MCF 10A (cell line): Measurements from ENCODE around the gene HSFX1. TPM values are rescaled to one million over a fixed set of nuclear protein-coding genes. Genes with fewer than 3 reads are reported as not detected.
"Not testable (repeated sequence)": the region's sequence is repeated elsewhere in the genome, so short reads cannot be mapped to it uniquely, and the experiment has no call there.

ENCODE experiments used
- BruUV-seq: library from RNA; stranded (reverse); fragments of 400-500 nt; replicated peaks from 2 replicates; lab custom pipeline; 2021; lab: Mats Ljungman, UMichigan
- CTCF ChIA-PET: fragments of 300-600 bp; sonication (Branson Sonifier 250); formaldehyde crosslinking; extraction: SDS; loops from one replicate; lab custom pipeline; 2021; ENCODE audit warnings: antibody characterized with exemption, inconsistent platforms; lab: Yijun Ruan, JAX
- POLR2A ChIA-PET: fragments of 300-600, 350-650 bp; sonication (Branson Sonifier 250); formaldehyde crosslinking; extraction: SDS; loops from one replicate; lab custom pipeline; 2020; ENCODE audit warnings: antibody characterized with exemption, inconsistent platforms; lab: Yijun Ruan, JAX
- DNase-seq: peaks from one replicate; pipeline ENCODE4 v3.0.0-alpha.2; 2018; ENCODE audit not compliant: unreplicated experiment
- H3K27ac Mint-ChIP-seq: one replicate; pipeline ENCODE4 v1.8.0; 2022; ENCODE audit warnings: mild to moderate bottlenecking, low read depth, mixed read lengths; ENCODE audit not compliant: unreplicated experiment
- H3K27me3 Mint-ChIP-seq: one replicate; pipeline ENCODE4 v1.8.0; 2022; ENCODE audit warnings: mixed read lengths; ENCODE audit not compliant: insufficient read depth, unreplicated experiment
- H3K36me3 Mint-ChIP-seq: one replicate; pipeline ENCODE4 v1.8.0; 2022; ENCODE audit warnings: mild to moderate bottlenecking, moderate library complexity, mixed read lengths; ENCODE audit not compliant: insufficient read depth, unreplicated experiment
- H3K4me1 Mint-ChIP-seq: one replicate; pipeline ENCODE4 v1.8.0; 2022; ENCODE audit warnings: mixed read lengths; ENCODE audit not compliant: insufficient read depth, unreplicated experiment
- H3K4me3 Mint-ChIP-seq: one replicate; pipeline ENCODE4 v1.8.0; 2022; ENCODE audit warnings: mild to moderate bottlenecking, moderate library complexity, mixed read lengths; ENCODE audit not compliant: unreplicated experiment
- H3K9me3 Mint-ChIP-seq: one replicate; pipeline ENCODE4 v1.8.0; 2022; ENCODE audit warnings: mixed read lengths; ENCODE audit not compliant: unreplicated experiment
- intact Hi-C: fragments of 100-400 bp; cut with micrococcal nuclease; formaldehyde crosslinking; loops from 2 replicates; pipeline ENCODE4 v1.14.1; 2022
- total RNA-seq: library from RNA; stranded (reverse); gene quantifications from 2 replicates; pipeline ENCODE4 v1.2.3, GENCODE V29; 2022
- TF ChIP-seq, protein P1 (sequence below): fragments of 200-600 bp; IDR thresholded peaks from one replicate; pipeline ENCODE4 v1.8.0; 2022; ENCODE audit warnings: antibody characterized with exemption, mild to moderate bottlenecking; ENCODE audit not compliant: unreplicated experiment

HSFX1 gene
- total RNA-seq, 1 experiment from 2014 or later = not detected

GRCh38 chrX:149762696-149763614, 10.9 kb upstream of the HSFX1 start:
- no peak overlapping the region for H3K27ac Mint-ChIP-seq
- H3K27me3 Mint-ChIP-seq = no peaks in the 10 kb centered on the region
- no peak for DNase-seq
- ChIA-PET POLR2A (no interaction called here), CTCF (no interaction called here)
- no peak overlapping the region for H3K4me3 Mint-ChIP-seq
- BruUV-seq = no TSS peak
- no peaks in the 10 kb centered on the region for H3K4me1 Mint-ChIP-seq
- H3K36me3 Mint-ChIP-seq = no peaks in the 10 kb centered on the region
- TF ChIP-seq, protein P1, sequence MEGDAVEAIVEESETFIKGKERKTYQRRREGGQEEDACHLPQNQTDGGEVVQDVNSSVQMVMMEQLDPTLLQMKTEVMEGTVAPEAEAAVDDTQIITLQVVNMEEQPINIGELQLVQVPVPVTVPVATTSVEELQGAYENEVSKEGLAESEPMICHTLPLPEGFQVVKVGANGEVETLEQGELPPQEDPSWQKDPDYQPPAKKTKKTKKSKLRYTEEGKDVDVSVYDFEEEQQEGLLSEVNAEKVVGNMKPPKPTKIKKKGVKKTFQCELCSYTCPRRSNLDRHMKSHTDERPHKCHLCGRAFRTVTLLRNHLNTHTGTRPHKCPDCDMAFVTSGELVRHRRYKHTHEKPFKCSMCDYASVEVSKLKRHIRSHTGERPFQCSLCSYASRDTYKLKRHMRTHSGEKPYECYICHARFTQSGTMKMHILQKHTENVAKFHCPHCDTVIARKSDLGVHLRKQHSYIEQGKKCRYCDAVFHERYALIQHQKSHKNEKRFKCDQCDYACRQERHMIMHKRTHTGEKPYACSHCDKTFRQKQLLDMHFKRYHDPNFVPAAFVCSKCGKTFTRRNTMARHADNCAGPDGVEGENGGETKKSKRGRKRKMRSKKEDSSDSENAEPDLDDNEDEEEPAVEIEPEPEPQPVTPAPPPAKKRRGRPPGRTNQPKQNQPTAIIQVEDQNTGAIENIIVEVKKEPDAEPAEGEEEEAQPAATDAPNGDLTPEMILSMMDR = no peak
- intact Hi-C loops = no loop called here
- H3K9me3 Mint-ChIP-seq = no peaks in the 10 kb centered on the region

GRCh38 chrX:149770344-149770743, 3.5 kb upstream of the HSFX1 start:
- intact Hi-C loops, BruUV-seq: not testable (repeated sequence)

GRCh38 chrX:149773026-149773425, 842 bp upstream of the HSFX1 start:
- DNase-seq, CTCF ChIA-PET, H3K4me3 Mint-ChIP-seq, H3K9me3 Mint-ChIP-seq, intact Hi-C loops, H3K4me1 Mint-ChIP-seq, H3K27ac Mint-ChIP-seq, POLR2A ChIA-PET, H3K36me3 Mint-ChIP-seq, H3K27me3 Mint-ChIP-seq, BruUV-seq: not testable (repeated sequence)

More at GRCh38 chrX:149770344-149770743, 3.5 kb upstream of the HSFX1 start:
- POLR2A ChIA-PET, H3K36me3 Mint-ChIP-seq, CTCF ChIA-PET, H3K9me3 Mint-ChIP-seq, DNase-seq, H3K4me1 Mint-ChIP-seq, H3K27me3 Mint-ChIP-seq, H3K27ac Mint-ChIP-seq, H3K4me3 Mint-ChIP-seq: not testable (repeated sequence)

DNA sequence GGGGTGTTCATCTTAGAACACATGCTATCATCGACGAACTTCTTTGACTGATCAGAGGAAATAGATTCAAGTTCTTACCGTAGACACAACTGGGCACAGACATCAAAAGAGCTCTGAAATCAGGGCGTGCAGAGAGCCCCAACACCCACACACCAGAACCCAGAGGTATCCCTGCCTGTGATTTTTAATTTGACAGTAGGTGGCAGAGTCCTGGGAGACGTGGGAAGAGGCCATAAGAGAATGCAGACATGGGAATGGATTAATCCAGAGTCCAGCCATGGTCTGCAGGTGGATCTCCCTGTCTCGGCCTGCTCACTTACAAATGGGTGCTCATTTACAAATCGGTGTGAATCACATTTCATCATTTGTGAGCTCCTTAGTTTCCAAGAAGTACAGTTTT, 4.1 kb downstream of the HSFX1 start:
- H3K27ac Mint-ChIP-seq, BruUV-seq, DNase-seq, H3K4me1 Mint-ChIP-seq, H3K4me3 Mint-ChIP-seq, POLR2A ChIA-PET, H3K27me3 Mint-ChIP-seq, CTCF ChIA-PET, H3K9me3 Mint-ChIP-seq, intact Hi-C loops, H3K36me3 Mint-ChIP-seq: not testable (repeated sequence)

DNA sequence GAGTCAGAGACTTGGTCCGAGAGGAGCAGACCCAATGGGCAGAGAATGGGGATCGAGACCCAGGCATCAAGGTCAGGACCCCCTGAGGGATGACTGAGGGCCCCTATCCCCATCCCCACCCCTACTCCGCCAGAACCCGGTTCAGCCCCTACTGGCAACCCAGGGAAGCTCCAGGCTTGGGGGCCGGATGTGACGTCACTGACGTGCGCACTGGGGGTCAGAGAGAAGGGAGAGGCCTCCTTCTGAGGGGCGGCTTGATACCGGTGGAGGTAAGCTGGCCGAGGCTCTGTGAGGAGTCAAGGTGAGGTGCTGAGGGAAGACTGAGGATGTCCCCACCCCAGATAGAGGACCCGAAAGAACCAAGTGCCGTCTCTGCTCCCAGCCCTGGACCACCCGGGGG, 7.9 kb downstream of the HSFX1 start, which contains the start of gene MAGEA9:
Gene MAGEA9, plus strand, starts transcription at position 204 of the 400 bp plus-strand sequence. CDS start 4,281 bp downstream, outside the sequence.
- BruUV-seq, H3K4me3 Mint-ChIP-seq, H3K4me1 Mint-ChIP-seq, DNase-seq, intact Hi-C loops, H3K27me3 Mint-ChIP-seq, H3K36me3 Mint-ChIP-seq, H3K27ac Mint-ChIP-seq, CTCF ChIA-PET, POLR2A ChIA-PET, H3K9me3 Mint-ChIP-seq: not testable (repeated sequence)

GRCh38 chrX:149795531-149795930, 21.7 kb downstream of the HSFX1 start:
- POLR2A ChIA-PET, CTCF ChIA-PET, DNase-seq, H3K4me1 Mint-ChIP-seq, H3K4me3 Mint-ChIP-seq, H3K9me3 Mint-ChIP-seq, H3K27ac Mint-ChIP-seq, intact Hi-C loops, BruUV-seq, H3K27me3 Mint-ChIP-seq, H3K36me3 Mint-ChIP-seq: not testable (repeated sequence)
